Transverse colon (tissue), 4 donors: ENCODE results near the gene SIPA1L3. TPM values are rescaled to one million over a fixed set of nuclear protein-coding genes. Genes with fewer than 3 reads are reported as not detected.

ENCODE experiments used
- DNase-seq: peaks from one replicate; pipeline ENCODE4 v3.0.0-alpha.2; 2019
- H3K27ac ChIP-seq, 4 donors: fragments of 200-600 bp; sonication (generic); 2 replicates each; pipeline ENCODE4 v1.5.1; 2016 to 2018; ENCODE audit warnings: inconsistent platforms in 4 of 4
- H3K27me3 ChIP-seq: fragments of 200-600 bp; sonication (generic); 2 replicates; pipeline ENCODE4 v1.5.1; 2017; ENCODE audit warnings: inconsistent platforms
- H3K36me3 ChIP-seq, 4 donors: fragments of 200-600 bp; sonication (generic); 2 replicates each; pipeline ENCODE4 v1.5.1; 2017 to 2019; ENCODE audit warnings: inconsistent platforms in 4 of 4
- H3K4me1 ChIP-seq, 4 donors: fragments of 200-600 bp; sonication (generic); 2 replicates each; pipeline ENCODE4 v1.5.1; 2017 to 2020; ENCODE audit warnings: inconsistent platforms in 4 of 4
- H3K4me3 ChIP-seq, 4 donors: fragments of 200-600 bp; sonication (generic); 1 replicate in 1 of 4; 2 replicates in 3 of 4; pipeline versions ENCODE4 v1.5.1 to v1.6.1; 2017 to 2019; ENCODE audit warnings: inconsistent platforms in 4 of 4
- H3K9me3 ChIP-seq, 2 donors: fragments of 200-600 bp; sonication (generic); 2 replicates each; pipeline ENCODE4 v1.5.1; 2017 to 2019; ENCODE audit warnings: inconsistent platforms in 2 of 2
- CTCF ChIP-seq, 5 experiments: fragments of 200-600 bp in 3 of 5; fragments of 450-650 bp in 2 of 5; sonication (generic) in 3 of 5; IDR thresholded peaks; 1 replicate in 2 of 5; 2 replicates in 3 of 5; pipeline ENCODE4 v1.5.1; 2016 to 2017; ENCODE audit warnings: antibody characterized with exemption in 5 of 5, inconsistent platforms in 3 of 5, mild to moderate bottlenecking in 2 of 5, moderate library complexity in 1 of 5
- EP300 ChIP-seq: sonication (generic); formaldehyde crosslinking; IDR thresholded peaks from one replicate; pipeline ENCODE4 v1.6.1; 2017; ENCODE audit warnings: antibody characterized with exemption, low read depth
- POLR2A ChIP-seq: fragments of 450-650 bp; IDR thresholded peaks from one replicate; pipeline ENCODE4 v1.6.1; 2016; ENCODE audit warnings: antibody characterized with exemption, mild to moderate bottlenecking, moderate library complexity
- POLR2AphosphoS5 ChIP-seq, 3 donors: sonication (generic); formaldehyde crosslinking; IDR thresholded peaks; one replicate each; pipeline ENCODE4 v1.6.1; 2016; ENCODE audit warnings: antibody characterized with exemption in 3 of 3
- WGBS, 2 donors: methylation state at CpG; one replicate each; pipeline ENCODE4 v1.1.5; 2018; ENCODE audit warnings: low coverage in 1 of 2; 5-methylcytosine and 5-hydroxymethylcytosine counted together
- in situ Hi-C, 4 donors: fragments of 200-750 bp; cut with MboI; loops; one replicate each; pipeline versions ENCODE4 v1.15.0 to v1.15.1; 2017; ENCODE audit warnings: low sequenced_read_pairs in 3 of 4, low pct_ligation_motif_present in 1 of 4, low pct_unique_long_range_greater_than_20kb in 1 of 4
- intact Hi-C: fragments of 100-400 bp; cut with DNase I; formaldehyde crosslinking; loops from one replicate; pipeline ENCODE4 v1.15.1; 2023; ENCODE audit warnings: low total_unique reads
- total RNA-seq, 4 donors: library from RNA; depleted of rRNA; stranded (reverse); fragments of >200 nt; gene quantifications; one replicate each; pipeline ENCODE4 v1.1.0, GENCODE V29; 2016

Gene SIPA1L3
- total RNA-seq, 4 donors from 2014 or later = 191 to 284 (median 231) TPM

- in situ Hi-C loops = no loop called here
- no peaks in the 10 kb centered on the region for H3K36me3 ChIP-seq
- 96 to 97% methylated on average over 4 to 6 of the region's 6 CpGs for WGBS, 2 donors
- DNase-seq = no peak
- H3K9me3 ChIP-seq = no peaks in the 10 kb centered on the region
- H3K27me3 ChIP-seq = no peaks in the 10 kb centered on the region
- no peak for TF ChIP-seq EP300
- no peak for TF ChIP-seq POLR2A
- TF ChIP-seq POLR2AphosphoS5 (IDR thresholded peaks at IDR 0.05) = no peak
- no peak for TF ChIP-seq CTCF (IDR thresholded peaks at IDR 0.05)
- no peak overlapping the region for H3K4me3 ChIP-seq
- H3K27ac ChIP-seq = no peak overlapping the region
- H3K4me1 ChIP-seq = no peaks in the 10 kb centered on the region
- intact Hi-C loops = no loop called here
Observed at GRCh38 chr19:38017401-38018151, 110.6 kb downstream of the SIPA1L3 start.

- Histone ChIP-seq H3K9me3 (no peaks in the 10 kb centered on the region), H3K4me3 (no peak overlapping the region), H3K27ac (no peak overlapping the region), H3K36me3 (no peaks in the 10 kb centered on the region), H3K4me1 (peaks cover 0 to 9% (median 7%) of the 10 kb centered on the region in 4 donors), H3K27me3 (no peaks in the 10 kb centered on the region)
- in situ Hi-C loops = no loop called here
- no peak for DNase-seq
- 93 to 100% methylated on average over 1 to 5 of the region's 5 CpGs for WGBS, 2 donors
- intact Hi-C loops = no loop called here
- TF ChIP-seq POLR2AphosphoS5 (IDR thresholded peaks at IDR 0.05) (no peak), CTCF (IDR thresholded peaks at IDR 0.05) (no peak), EP300 (no peak), POLR2A (no peak)
Observed at GRCh38 chr19:38018694-38019395, 111.8 kb downstream of the SIPA1L3 start.

- H3K27me3 ChIP-seq = no peaks in the 10 kb centered on the region
- WGBS, 2 donors = 97 to 100% methylated on average over 1 to 2 of the region's 2 CpGs
- no peak for TF ChIP-seq POLR2AphosphoS5 (IDR thresholded peaks at IDR 0.05)
- TF ChIP-seq CTCF (IDR thresholded peaks at IDR 0.05) = no peak
- TF ChIP-seq POLR2A = no peak
- no peak for TF ChIP-seq EP300
- intact Hi-C loops = no loop called here
- no peaks in the 10 kb centered on the region for H3K36me3 ChIP-seq
- no peaks in the 10 kb centered on the region for H3K9me3 ChIP-seq
- H3K4me3 ChIP-seq = no peak overlapping the region
- in situ Hi-C loops = no loop called here
- H3K4me1 ChIP-seq = peaks cover 0 to 14% (median 10%) of the 10 kb centered on the region in 4 donors
- H3K27ac ChIP-seq = no peak overlapping the region
- no peak for DNase-seq
Observed at GRCh38 chr19:38019396-38019724, 112.4 kb downstream of the SIPA1L3 start.

- no peak for DNase-seq
- H3K4me3 ChIP-seq = no peak overlapping the region
- in situ Hi-C loops (no loop called here), intact Hi-C loops (no loop called here)
- no peaks in the 10 kb centered on the region for H3K9me3 ChIP-seq
- no peak for TF ChIP-seq POLR2A
- no peak for TF ChIP-seq POLR2AphosphoS5 (IDR thresholded peaks at IDR 0.05)
- no peak for TF ChIP-seq EP300
- no peak for TF ChIP-seq CTCF (IDR thresholded peaks at IDR 0.05)
- H3K4me1 ChIP-seq = peaks cover 0 to 16% (median 10%) of the 10 kb centered on the region in 4 donors
- H3K27ac ChIP-seq = no peak overlapping the region
- no peaks in the 10 kb centered on the region for H3K27me3 ChIP-seq
- no peaks in the 10 kb centered on the region for H3K36me3 ChIP-seq
- WGBS, 2 donors = 80 to 83% methylated on average over 1 to 4 of the region's 4 CpGs
Observed at GRCh38 chr19:38020311-38020710, 113.3 kb downstream of the SIPA1L3 start.
